Neutrophil (primary cell): ENCODE data around the gene RUNX2.

Experiments used
- H3K27ac ChIP-seq: fragments of 200-600 bp; sonication (generic); 2 replicates; pipeline ENCODE4 v1.5.1; 2016; ENCODE audit warnings: mild to moderate bottlenecking, moderate library complexity
- H3K27me3 ChIP-seq: fragments of 200-600 bp; sonication (generic); 2 replicates; pipeline ENCODE4 v1.6.0; 2016; ENCODE audit warnings: mild to moderate bottlenecking
- H3K36me3 ChIP-seq: fragments of 200-600 bp; sonication (generic); 2 replicates; pipeline ENCODE4 v1.5.1; 2017
- H3K4me1 ChIP-seq, 2 experiments: fragments of 200-600 bp in 1 of 2; sonication (generic) in 1 of 2; 1 replicate in 1 of 2; 2 replicates in 1 of 2; pipeline versions ENCODE4 v1.5.1 to v1.6.1; 2013 to 2016; ENCODE audit warnings: low read depth in 1 of 2, low read length in 1 of 2, mild to moderate bottlenecking in 1 of 2, moderate library complexity in 1 of 2; ENCODE audit not compliant: control insufficient read depth in 1 of 2, insufficient read depth in 1 of 2
- H3K4me3 ChIP-seq, 2 experiments: fragments of 200-600 bp in 1 of 2; sonication (generic) in 1 of 2; 1 replicate in 1 of 2; 2 replicates in 1 of 2; pipeline ENCODE4 v1.5.1; 2013 to 2016; ENCODE audit warnings: low read depth in 1 of 2, low read length in 1 of 2, mild to moderate bottlenecking in 1 of 2, moderate library complexity in 1 of 2
- H3K9me3 ChIP-seq: fragments of 200-600 bp; sonication (generic); 2 replicates; pipeline ENCODE4 v1.5.1; 2016
- TF ChIP-seq, protein P1 (sequence below): fragments of 200-600 bp; sonication (generic); IDR thresholded peaks from 2 replicates; pipeline ENCODE4 v1.5.1; 2016; ENCODE audit warnings: antibody characterized with exemption

The RUNX2 gene

DNA sequence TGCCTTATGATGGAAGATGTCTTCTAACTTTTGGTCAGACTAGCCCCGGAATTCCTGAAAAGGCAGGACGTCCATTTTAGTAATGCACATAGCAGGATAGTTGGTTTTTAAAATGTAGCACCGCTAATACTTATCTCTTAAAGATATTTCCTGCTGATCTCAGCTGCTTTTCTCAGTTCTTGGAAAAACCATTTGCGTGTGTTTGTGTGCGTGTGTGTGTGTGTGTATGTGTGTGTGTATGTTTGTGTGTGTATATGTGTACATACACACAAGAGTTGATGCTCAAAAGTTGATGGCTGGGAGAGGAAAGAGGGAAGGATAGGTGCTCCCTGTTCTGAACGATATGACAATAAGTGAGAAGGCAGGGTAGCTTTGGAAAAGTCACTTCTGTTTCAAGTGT lies 111.3 kb downstream of the RUNX2 start:
- Histone ChIP-seq H3K4me1 (peaks cover 26 to 34% of the 10 kb centered on the region in 2 experiments), H3K27me3 (no peaks in the 10 kb centered on the region), H3K9me3 (no peaks in the 10 kb centered on the region), H3K36me3 (peaks cover 4% of the 10 kb centered on the region), H3K27ac (peak overlapping the region; percentile 66), H3K4me3 (no peak overlapping the region)
- TF ChIP-seq, protein P1, sequence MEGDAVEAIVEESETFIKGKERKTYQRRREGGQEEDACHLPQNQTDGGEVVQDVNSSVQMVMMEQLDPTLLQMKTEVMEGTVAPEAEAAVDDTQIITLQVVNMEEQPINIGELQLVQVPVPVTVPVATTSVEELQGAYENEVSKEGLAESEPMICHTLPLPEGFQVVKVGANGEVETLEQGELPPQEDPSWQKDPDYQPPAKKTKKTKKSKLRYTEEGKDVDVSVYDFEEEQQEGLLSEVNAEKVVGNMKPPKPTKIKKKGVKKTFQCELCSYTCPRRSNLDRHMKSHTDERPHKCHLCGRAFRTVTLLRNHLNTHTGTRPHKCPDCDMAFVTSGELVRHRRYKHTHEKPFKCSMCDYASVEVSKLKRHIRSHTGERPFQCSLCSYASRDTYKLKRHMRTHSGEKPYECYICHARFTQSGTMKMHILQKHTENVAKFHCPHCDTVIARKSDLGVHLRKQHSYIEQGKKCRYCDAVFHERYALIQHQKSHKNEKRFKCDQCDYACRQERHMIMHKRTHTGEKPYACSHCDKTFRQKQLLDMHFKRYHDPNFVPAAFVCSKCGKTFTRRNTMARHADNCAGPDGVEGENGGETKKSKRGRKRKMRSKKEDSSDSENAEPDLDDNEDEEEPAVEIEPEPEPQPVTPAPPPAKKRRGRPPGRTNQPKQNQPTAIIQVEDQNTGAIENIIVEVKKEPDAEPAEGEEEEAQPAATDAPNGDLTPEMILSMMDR = no peak

DNA sequence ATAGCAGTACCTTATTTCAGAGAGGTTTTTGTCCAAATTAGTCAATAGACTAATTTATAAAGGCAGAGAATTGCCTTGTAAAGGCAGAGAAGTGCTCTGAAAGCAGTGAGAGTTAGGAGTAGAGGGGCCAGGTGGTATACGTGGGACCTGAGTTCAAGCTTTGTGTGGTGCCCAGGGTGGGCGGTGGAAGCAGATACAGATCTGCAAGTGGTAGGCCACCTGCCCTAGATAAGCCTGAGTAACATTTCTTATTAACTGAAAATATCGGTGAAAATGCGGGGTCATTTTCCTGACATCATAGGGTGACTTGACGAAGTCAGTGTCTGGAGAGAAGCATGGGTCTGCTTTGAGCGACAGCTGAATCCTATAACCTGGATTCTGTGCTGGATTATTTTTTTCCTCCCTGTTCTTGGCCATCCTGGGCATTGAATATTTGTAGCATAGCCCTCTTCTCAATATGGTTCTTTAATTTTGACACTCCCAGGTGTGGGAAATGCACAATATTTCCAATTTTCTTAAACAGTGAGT lies 111.8 kb downstream of the RUNX2 start:
- Histone ChIP-seq H3K9me3 (no peaks in the 10 kb centered on the region), H3K4me3 (no peak overlapping the region), H3K36me3 (peaks cover 4% of the 10 kb centered on the region), H3K27ac (no peak overlapping the region), H3K27me3 (no peaks in the 10 kb centered on the region), H3K4me1 (peaks cover 31 to 38% of the 10 kb centered on the region in 2 experiments)
- TF ChIP-seq, protein P1 = no peak

DNA sequence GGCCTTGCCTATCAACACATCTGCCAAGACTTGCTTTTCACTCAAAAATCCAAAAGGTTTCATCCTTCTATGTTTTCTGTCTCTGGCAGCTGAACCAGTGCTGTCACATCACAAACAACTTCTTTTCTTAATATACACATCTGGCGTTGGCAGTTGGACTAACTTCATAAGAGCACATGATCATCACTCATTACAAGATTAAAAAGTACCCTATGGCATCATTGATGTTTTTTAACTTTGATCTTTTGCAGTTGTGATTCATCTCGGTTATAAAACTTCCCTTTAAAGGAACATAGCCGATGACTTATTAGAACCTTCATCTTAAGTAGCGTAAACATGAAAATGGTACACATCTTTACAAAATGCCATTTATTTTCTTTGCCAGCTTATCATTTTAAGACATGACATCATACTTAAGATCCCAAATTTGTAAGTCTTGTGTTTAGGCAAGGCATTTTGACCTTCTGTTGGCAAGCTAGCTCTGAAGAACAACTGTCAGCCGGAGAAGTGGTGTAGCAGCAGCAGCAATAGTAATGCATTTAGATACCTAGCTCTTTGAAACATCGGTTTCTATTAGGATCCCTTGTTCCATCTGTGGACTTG lies 113.8 kb downstream of the RUNX2 start:
- H3K4me1 ChIP-seq = peaks cover 40 to 48% of the 10 kb centered on the region in 2 experiments
- no peaks in the 10 kb centered on the region for H3K27me3 ChIP-seq
- H3K36me3 ChIP-seq = peaks cover 4% of the 10 kb centered on the region
- TF ChIP-seq, protein P1 = no peak
- peak overlapping the region; percentile 4 for H3K27ac ChIP-seq
- H3K4me3 ChIP-seq = no peak overlapping the region
- no peaks in the 10 kb centered on the region for H3K9me3 ChIP-seq

DNA sequence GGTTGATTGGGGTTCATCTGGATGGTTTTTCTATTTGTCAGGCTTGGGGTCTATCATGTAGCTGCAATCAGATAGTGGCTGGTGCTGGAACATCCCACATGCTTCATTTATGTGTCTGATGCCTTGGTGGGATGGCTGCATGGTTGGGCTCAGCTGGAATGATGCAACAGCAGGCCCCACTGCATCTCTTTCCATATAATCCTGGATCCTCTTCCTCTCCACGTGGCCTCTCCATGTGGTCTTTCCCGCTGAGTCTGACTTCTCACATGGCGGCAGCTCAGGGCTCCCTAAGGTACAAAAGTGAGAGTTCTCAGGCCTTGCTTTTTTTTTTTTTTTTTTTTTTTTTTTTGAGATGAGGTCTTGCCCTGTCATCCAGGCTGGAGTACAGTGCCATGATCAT lies 114.6 kb downstream of the RUNX2 start:
- TF ChIP-seq, protein P1 = no peak
- Histone ChIP-seq H3K4me1 (peaks cover 41 to 48% of the 10 kb centered on the region in 2 experiments), H3K36me3 (peaks cover 4% of the 10 kb centered on the region), H3K27me3 (no peaks in the 10 kb centered on the region), H3K27ac (no peak overlapping the region), H3K9me3 (no peaks in the 10 kb centered on the region), H3K4me3 (no peak overlapping the region)

DNA sequence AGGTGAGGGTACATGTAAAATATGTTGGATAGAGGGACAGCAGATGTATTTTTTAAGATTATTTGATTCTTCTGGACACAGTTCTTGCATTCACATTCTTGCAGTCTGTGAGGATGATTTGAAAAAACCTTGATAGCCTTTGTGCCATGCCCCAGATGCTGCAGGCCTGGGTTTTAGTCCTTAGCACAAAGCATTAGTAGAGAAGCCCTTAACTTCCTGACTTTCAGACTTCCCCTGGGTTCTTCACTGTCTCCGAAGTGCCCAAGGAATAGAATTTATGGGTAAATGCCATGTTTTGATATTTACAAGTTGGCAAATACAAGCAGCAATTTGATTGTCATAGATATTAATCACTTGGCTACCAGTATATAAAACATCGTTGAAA lies 117.2 kb downstream of the RUNX2 start:
- Histone ChIP-seq H3K27ac (peak overlapping the region; percentile 93), H3K9me3 (no peaks in the 10 kb centered on the region), H3K27me3 (no peaks in the 10 kb centered on the region), H3K4me3 (peak overlapping the region; percentile 46 to 56), H3K4me1 (peaks cover 44 to 49% of the 10 kb centered on the region in 2 experiments), H3K36me3 (no peaks in the 10 kb centered on the region)
- TF ChIP-seq, protein P1 = no peak
